ENCODE data around the gene LRRC39.

The LRRC39 gene

GRCh38 chr1:100147875-100148274 is 30.2 kb downstream of the LRRC39 start:
- no peak for DNase-seq (ENCODE audit: low read depth, low spot score)

- DNase-seq (ENCODE audit: low read depth, low spot score) = no peak
Observed at GRCh38 chr1:100146958-100147357, 31.1 kb downstream of the LRRC39 start.

GRCh38 chr1:100145116-100145515 is 32.9 kb downstream of the LRRC39 start:
- DNase-seq (ENCODE audit: low read depth, low spot score) = no peak

GRCh38 chr1:100142343-100142742 is 35.7 kb downstream of the LRRC39 start:
- no peak for DNase-seq (ENCODE audit: low read depth, low spot score)

- no peak for DNase-seq (ENCODE audit: low read depth, low spot score)
Observed at GRCh38 chr1:100141192-100141591, 36.9 kb downstream of the LRRC39 start.

GRCh38 chr1:100137602-100138001 is 40.5 kb downstream of the LRRC39 start:
- DNase-seq (ENCODE audit: low read depth, low spot score) = no peak

GRCh38 chr1:100134872-100135271 is 43.2 kb downstream of the LRRC39 start:
- no peak for DNase-seq (ENCODE audit: low read depth, low spot score)

- peak; percentile 92 for DNase-seq (ENCODE audit: low read depth, low spot score)
Observed at GRCh38 chr1:100132566-100133477, 45.2 kb downstream of the LRRC39 start, which contains the start of the genes SASS6 and TRMT13. TSS of gene SASS6 (minus strand) at chr1:100132930. CDS start at chr1:100132814, 116 bp downstream. TSS of gene TRMT13 (plus strand) at chr1:100133163. CDS start at chr1:100133169, 6 bp downstream.

GRCh38 chr1:100131623-100132022 is 46.4 kb downstream of the LRRC39 start:
- no peak for DNase-seq (ENCODE audit: low read depth, low spot score)

- no peak for DNase-seq (ENCODE audit: low read depth, low spot score)
Observed at GRCh38 chr1:100130552-100131077, 47.4 kb downstream of the LRRC39 start.

- no peak for DNase-seq (ENCODE audit: low read depth, low spot score)
Observed at GRCh38 chr1:100127226-100127625, 50.8 kb downstream of the LRRC39 start.

- DNase-seq (ENCODE audit: low read depth, low spot score) = no peak
Observed at GRCh38 chr1:100122177-100122576, 55.9 kb downstream of the LRRC39 start.

- DNase-seq (ENCODE audit: low read depth, low spot score) = no peak
Observed at GRCh38 chr1:100115524-100115923, 62.5 kb downstream of the LRRC39 start.

- no peak for DNase-seq (ENCODE audit: low read depth, low spot score)
Observed at GRCh38 chr1:100109554-100110066, 68.4 kb downstream of the LRRC39 start.

GRCh38 chr1:100107696-100108095 is 70.4 kb downstream of the LRRC39 start:
- no peak for DNase-seq (ENCODE audit: low read depth, low spot score)

- DNase-seq (ENCODE audit: low read depth, low spot score) = no peak
Observed at GRCh38 chr1:100101564-100101963, 76.5 kb downstream of the LRRC39 start.

GRCh38 chr1:100100202-100100601 is 77.9 kb downstream of the LRRC39 start:
- DNase-seq (ENCODE audit: low read depth, low spot score) = no peak

Measured in brain pericyte (primary cell).